Stomach (tissue), 4 donors: ENCODE data around the gene TRIO.

Experiments
- CTCF ChIP-seq, 7 experiments: fragments of 450-650 bp in 4 of 7; fragments of 200-600 bp in 3 of 7; sonication (generic) in 3 of 7; IDR thresholded peaks; one replicate each; pipeline ENCODE4 v1.5.1; 2016 to 2019; ENCODE audit warnings: antibody characterized with exemption in 7 of 7, control low read depth in 2 of 7, mild to moderate bottlenecking in 1 of 7
- POLR2A ChIP-seq, 4 donors: fragments of 450-650 bp; IDR thresholded peaks; one replicate each; pipeline ENCODE4 v1.6.1; 2016; ENCODE audit warnings: antibody characterized with exemption in 4 of 4, control low read depth in 2 of 4, mild to moderate bottlenecking in 1 of 4, moderate library complexity in 1 of 4
- POLR2AphosphoS5 ChIP-seq, 3 donors: sonication (generic); formaldehyde crosslinking; IDR thresholded peaks; one replicate each; pipeline ENCODE4 v1.6.1; 2016; ENCODE audit warnings: antibody characterized with exemption in 3 of 3

- no peak for TF ChIP-seq CTCF (IDR thresholded peaks at IDR 0.05)
- TF ChIP-seq POLR2A (IDR thresholded peaks at IDR 0.05) = no peak
- no peak for TF ChIP-seq POLR2AphosphoS5 (IDR thresholded peaks at IDR 0.05)
Observed at GRCh38 chr5:14330291-14330690, 187.1 kb downstream of the TRIO start.
